ENCODE data around the gene TM2D1. TPM values are rescaled to one million over a fixed set of nuclear protein-coding genes. Genes with fewer than 3 reads are reported as not detected.

Gene TM2D1
- total RNA-seq, 1 experiment from 2014 or later: 22.7 TPM

DNA sequence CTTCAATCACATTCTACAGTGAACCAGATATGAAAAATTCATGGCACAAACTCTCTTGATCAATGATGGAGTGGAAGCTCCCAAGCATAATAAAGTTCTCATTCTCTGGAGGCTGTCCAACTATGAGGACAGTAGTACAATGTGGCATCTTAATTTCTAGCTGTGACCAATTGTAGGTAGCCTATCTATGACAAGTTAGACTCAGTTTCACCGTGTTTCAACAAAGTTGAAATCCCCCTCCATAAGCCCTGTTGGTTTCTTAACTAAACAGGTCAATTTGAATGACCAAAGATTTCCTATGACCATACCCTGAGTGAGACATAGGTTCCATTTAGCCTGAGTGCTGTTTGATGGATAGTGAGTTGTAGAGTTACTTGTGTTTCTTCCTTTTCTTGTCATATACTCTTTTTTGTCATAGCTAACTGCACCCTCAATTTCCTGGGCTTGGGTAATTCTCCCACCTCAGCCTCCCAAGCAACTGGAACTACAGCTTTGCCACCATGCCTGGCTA is 29.1 kb upstream of the TM2D1 start:
- ATAC-seq: peak; percentile 46
- Histone ChIP-seq H2AFZ (ENCODE audit: low read depth, low read length, poor library complexity, severe bottlenecking) (no peak overlapping the region), H3K27ac (ENCODE audit: low read depth, low read length) (peak overlapping the region; percentile 76), H3K9me2 (ENCODE audit: insufficient read depth) (no peaks in the 10 kb centered on the region), H3K4me3 (replicated peaks in 1 of 2; ENCODE audit: low read depth in 1 of 2, low read length in 2 of 2) (0 out of 4 replicates have a peak overlapping the region, but pooled peaks of 1 of the 2 experiments have one; percentile 4), H3K4me1 (ENCODE audit: control insufficient read depth in 1 of 2, insufficient read depth in 2 of 2, low read length in 2 of 2) (peaks cover 23 to 32% of the 10 kb centered on the region in 2 experiments), H3K4me2 (ENCODE audit: low read length) (peak overlapping the region; percentile 54), H3K27me3 (ENCODE audit: insufficient read depth, low read length) (no peaks in the 10 kb centered on the region), H4K20me1 (ENCODE audit: insufficient read depth) (no peaks in the 10 kb centered on the region), H3K36me3 (ENCODE audit: control insufficient read depth in 1 of 2, insufficient read depth in 2 of 2, low read length in 2 of 2) (no peaks in the 10 kb centered on the region), H3K79me2 (ENCODE audit: insufficient read depth, low read length) (peaks cover 89% of the 10 kb centered on the region), H3K9ac (ENCODE audit: low read length) (peak overlapping the region; percentile 33), H3K9me3 (ENCODE audit: control insufficient read depth in 1 of 2, insufficient read depth in 1 of 2, low read depth in 1 of 2, low read length in 2 of 2) (no peaks in the 10 kb centered on the region)
- DNase-seq (ENCODE audit: low read depth, low spot score): no peak
- CTCF ChIA-PET: no interaction called here
- intact Hi-C loops (cut with micrococcal nuclease): no loop called here
- TF ChIP-seq CEBPB (IDR thresholded peaks at IDR 0.05; ENCODE audit: low read depth) (no peak), CBX3 (IDR thresholded peaks at IDR 0.05; ENCODE audit: low read depth) (no peak), SRF (IDR thresholded peaks at IDR 0.05; ENCODE audit: low read depth) (no peak), POLR2A (IDR thresholded peaks at IDR 0.05; ENCODE audit: borderline replicate concordance, extremely low read depth, insufficient read depth, insufficient read length) (no peak), JUND (IDR thresholded peaks at IDR 0.05) (no peak), SP1 (IDR thresholded peaks at IDR 0.05; ENCODE audit: low read depth) (no peak), FOSL1 (IDR thresholded peaks at IDR 0.05; ENCODE audit: low read depth) (no peak), SIN3A (IDR thresholded peaks at IDR 0.05; ENCODE audit: low read depth) (no peak), TCF7L2 (IDR thresholded peaks at IDR 0.05; ENCODE audit: borderline replicate concordance, extremely low read depth, insufficient read depth, insufficient read length) (no peak), ELF1 (IDR thresholded peaks at IDR 0.05; ENCODE audit: borderline replicate concordance, low read depth) (no peak), YY1 (IDR thresholded peaks at IDR 0.05; ENCODE audit: extremely low read depth, insufficient replicate concordance, low read depth, low read length) (no peak), EZH2 (IDR thresholded peaks at IDR 0.05) (no peak)
- TF ChIP-seq, protein P1, sequence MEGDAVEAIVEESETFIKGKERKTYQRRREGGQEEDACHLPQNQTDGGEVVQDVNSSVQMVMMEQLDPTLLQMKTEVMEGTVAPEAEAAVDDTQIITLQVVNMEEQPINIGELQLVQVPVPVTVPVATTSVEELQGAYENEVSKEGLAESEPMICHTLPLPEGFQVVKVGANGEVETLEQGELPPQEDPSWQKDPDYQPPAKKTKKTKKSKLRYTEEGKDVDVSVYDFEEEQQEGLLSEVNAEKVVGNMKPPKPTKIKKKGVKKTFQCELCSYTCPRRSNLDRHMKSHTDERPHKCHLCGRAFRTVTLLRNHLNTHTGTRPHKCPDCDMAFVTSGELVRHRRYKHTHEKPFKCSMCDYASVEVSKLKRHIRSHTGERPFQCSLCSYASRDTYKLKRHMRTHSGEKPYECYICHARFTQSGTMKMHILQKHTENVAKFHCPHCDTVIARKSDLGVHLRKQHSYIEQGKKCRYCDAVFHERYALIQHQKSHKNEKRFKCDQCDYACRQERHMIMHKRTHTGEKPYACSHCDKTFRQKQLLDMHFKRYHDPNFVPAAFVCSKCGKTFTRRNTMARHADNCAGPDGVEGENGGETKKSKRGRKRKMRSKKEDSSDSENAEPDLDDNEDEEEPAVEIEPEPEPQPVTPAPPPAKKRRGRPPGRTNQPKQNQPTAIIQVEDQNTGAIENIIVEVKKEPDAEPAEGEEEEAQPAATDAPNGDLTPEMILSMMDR (IDR thresholded peaks at IDR 0.05 in 2 of 3, conservative IDR thresholded peaks at IDR 0.05 in 1 of 3; ENCODE audit: borderline replicate concordance in 1 of 3, insufficient read depth in 1 of 3, low read depth in 2 of 3, low read length in 2 of 3): no peak
- no TSS peak for BruUV-seq (replicated peaks)
- POLR2A ChIA-PET: interaction anchor here (2.5 kb wide), 1 partner anchor 11 kb away, joined by 6 read pairs; no protein-coding TSS in a partner anchor
- RAD21 ChIA-PET (ENCODE audit: low non-redundant PET in 1 of 2, low total read pairs in 2 of 2, uncharacterized antibody in 2 of 2, unreplicated experiment in 2 of 2): no interaction called here

All from HCT116 (cell line).